Vagina (tissue), 2 donors: ENCODE data around the gene DDX11. TPM values are rescaled to one million over a fixed set of nuclear protein-coding genes. Genes with fewer than 3 reads are reported as not detected.
"Not testable (repeated sequence)": the region's sequence is repeated elsewhere in the genome, so short reads cannot be mapped to it uniquely, and the experiment has no call there.

Experiments
- DNase-seq, 2 donors: peaks; one replicate each; pipeline ENCODE4 v3.0.0-alpha.2; 2017; ENCODE audit errors: extremely low spot score in 2 of 2
- H3K27ac ChIP-seq: fragments of 200-600 bp; sonication (generic); one replicate; pipeline ENCODE4 v1.5.1; 2019
- H3K27me3 ChIP-seq: fragments of 200-600 bp; sonication (generic); one replicate; pipeline ENCODE4 v1.5.1; 2019
- H3K36me3 ChIP-seq, 2 donors: fragments of 200-600 bp; sonication (generic); one replicate each; pipeline ENCODE4 v1.5.1; 2017 to 2019
- H3K4me1 ChIP-seq: fragments of 200-600 bp; sonication (generic); one replicate; pipeline ENCODE4 v1.5.1; 2019
- H3K4me3 ChIP-seq, 2 donors: fragments of 200-600 bp; sonication (generic); 1 replicate in 1 of 2; 2 replicates in 1 of 2; pipeline ENCODE4 v1.5.1; 2016 to 2019
- H3K9me3 ChIP-seq: fragments of 200-600 bp; sonication (generic); one replicate; pipeline ENCODE4 v1.5.1; 2019
- CTCF ChIP-seq, 3 experiments: fragments of 450-650 bp in 2 of 3; fragments of 200-600 bp in 1 of 3; sonication (generic) in 1 of 3; IDR thresholded peaks; one replicate each; pipeline ENCODE4 v1.5.1; 2017 to 2019; ENCODE audit warnings: antibody characterized with exemption in 3 of 3, mild to moderate bottlenecking in 2 of 3, moderate library complexity in 2 of 3
- POLR2A ChIP-seq, 2 donors: fragments of 450-650 bp; IDR thresholded peaks; one replicate each; pipeline ENCODE4 v1.6.1; 2017; ENCODE audit warnings: antibody characterized with exemption in 2 of 2, mild to moderate bottlenecking in 2 of 2, moderate library complexity in 2 of 2
- POLR2AphosphoS5 ChIP-seq, 2 donors: sonication (generic); formaldehyde crosslinking; IDR thresholded peaks; one replicate each; pipeline ENCODE4 v1.9.0; 2017; ENCODE audit warnings: antibody characterized with exemption in 2 of 2, mild to moderate bottlenecking in 2 of 2, low read depth in 1 of 2; ENCODE audit not compliant: insufficient read depth in 1 of 2
- intact Hi-C: fragments of 100-400 bp; cut with DNase I; formaldehyde crosslinking; loops from one replicate; pipeline ENCODE4 v1.15.1; 2023
- total RNA-seq: library from RNA; depleted of rRNA; stranded (reverse); fragments of >200 nt; gene quantifications from one replicate; pipeline ENCODE4 v1.2.3, GENCODE V29; 2016

The DDX11 gene
- total RNA-seq, 1 donor from 2014 or later, result 35.4 TPM

- Histone ChIP-seq H3K4me3 (no peak overlapping the region), H3K36me3 (no peaks in the 10 kb centered on the region), H3K9me3 (no peaks in the 10 kb centered on the region), H3K27ac (no peak overlapping the region), H3K4me1 (no peaks in the 10 kb centered on the region), H3K27me3 (no peaks in the 10 kb centered on the region)
- intact Hi-C loops, result no loop called here
- TF ChIP-seq POLR2AphosphoS5 (IDR thresholded peaks at IDR 0.05; ENCODE audit: insufficient read depth in 1 of 2, low read depth in 1 of 2), result no peak
- TF ChIP-seq POLR2A (IDR thresholded peaks at IDR 0.05), result no peak
- TF ChIP-seq CTCF (IDR thresholded peaks at IDR 0.05), result no peak
- no peak for DNase-seq
Measured at GRCh38 chr12:31037028-31037427, 36.6 kb upstream of the DDX11 start.

GRCh38 chr12:31037931-31038330 is 35.7 kb upstream of the DDX11 start:
- intact Hi-C loops, result no loop called here
- no peak overlapping the region for H3K4me3 ChIP-seq
- H3K27me3 ChIP-seq, result no peaks in the 10 kb centered on the region
- DNase-seq, result no peak
- H3K27ac ChIP-seq, result no peak overlapping the region
- TF ChIP-seq CTCF (IDR thresholded peaks at IDR 0.05) (no peak), POLR2A (IDR thresholded peaks at IDR 0.05) (no peak), POLR2AphosphoS5 (IDR thresholded peaks at IDR 0.05; ENCODE audit: insufficient read depth in 1 of 2, low read depth in 1 of 2) (no peak)
- no peaks in the 10 kb centered on the region for H3K4me1 ChIP-seq
- H3K36me3 ChIP-seq, result no peaks in the 10 kb centered on the region
- H3K9me3 ChIP-seq, result no peaks in the 10 kb centered on the region

- intact Hi-C loops, result no loop called here
- no peak for DNase-seq
- Histone ChIP-seq H3K27me3 (no peaks in the 10 kb centered on the region), H3K4me3 (no peak overlapping the region), H3K9me3 (no peaks in the 10 kb centered on the region), H3K27ac (no peak overlapping the region), H3K4me1 (no peaks in the 10 kb centered on the region), H3K36me3 (no peaks in the 10 kb centered on the region)
- TF ChIP-seq POLR2A (IDR thresholded peaks at IDR 0.05) (no peak), POLR2AphosphoS5 (IDR thresholded peaks at IDR 0.05; ENCODE audit: insufficient read depth in 1 of 2, low read depth in 1 of 2) (no peak), CTCF (IDR thresholded peaks at IDR 0.05) (no peak)
Measured at GRCh38 chr12:31041033-31041564, 32.6 kb upstream of the DDX11 start.

- H3K9me3 ChIP-seq, H3K4me1 ChIP-seq, H3K27me3 ChIP-seq, H3K36me3 ChIP-seq, H3K27ac ChIP-seq, DNase-seq, H3K4me3 ChIP-seq, intact Hi-C loops: not testable (repeated sequence)
Measured at GRCh38 chr12:31050143-31050542, 23.5 kb upstream of the DDX11 start.

- intact Hi-C loops, H3K4me3 ChIP-seq, H3K36me3 ChIP-seq, DNase-seq, H3K4me1 ChIP-seq, H3K9me3 ChIP-seq, H3K27ac ChIP-seq, H3K27me3 ChIP-seq: not testable (repeated sequence)
Measured at GRCh38 chr12:31050548-31050947, 23.1 kb upstream of the DDX11 start.

- H3K4me1 ChIP-seq, intact Hi-C loops, DNase-seq, H3K36me3 ChIP-seq, H3K4me3 ChIP-seq, H3K27ac ChIP-seq, H3K9me3 ChIP-seq, H3K27me3 ChIP-seq: not testable (repeated sequence)
Measured at GRCh38 chr12:31051692-31052091, 22.0 kb upstream of the DDX11 start.

- H3K27ac ChIP-seq, H3K4me1 ChIP-seq, H3K36me3 ChIP-seq, intact Hi-C loops, H3K9me3 ChIP-seq, H3K27me3 ChIP-seq, DNase-seq, H3K4me3 ChIP-seq: not testable (repeated sequence)
Measured at GRCh38 chr12:31052121-31052520, 21.5 kb upstream of the DDX11 start.

- H3K9me3 ChIP-seq, H3K4me3 ChIP-seq, H3K36me3 ChIP-seq, DNase-seq, H3K27me3 ChIP-seq, H3K4me1 ChIP-seq, intact Hi-C loops, H3K27ac ChIP-seq: not testable (repeated sequence)
Measured at GRCh38 chr12:31052666-31053439, 20.8 kb upstream of the DDX11 start.

- H3K27me3 ChIP-seq, H3K4me1 ChIP-seq, H3K9me3 ChIP-seq, H3K36me3 ChIP-seq, intact Hi-C loops, H3K27ac ChIP-seq, H3K4me3 ChIP-seq, DNase-seq: not testable (repeated sequence)
Measured at GRCh38 chr12:31053944-31054343, 19.7 kb upstream of the DDX11 start.
